Measurements from ENCODE around the gene OR8S1.
"Not testable (repeated sequence)": the region's sequence is repeated elsewhere in the genome, so short reads cannot be mapped to it uniquely, and the experiment has no call there.

The OR8S1 gene

DNA sequence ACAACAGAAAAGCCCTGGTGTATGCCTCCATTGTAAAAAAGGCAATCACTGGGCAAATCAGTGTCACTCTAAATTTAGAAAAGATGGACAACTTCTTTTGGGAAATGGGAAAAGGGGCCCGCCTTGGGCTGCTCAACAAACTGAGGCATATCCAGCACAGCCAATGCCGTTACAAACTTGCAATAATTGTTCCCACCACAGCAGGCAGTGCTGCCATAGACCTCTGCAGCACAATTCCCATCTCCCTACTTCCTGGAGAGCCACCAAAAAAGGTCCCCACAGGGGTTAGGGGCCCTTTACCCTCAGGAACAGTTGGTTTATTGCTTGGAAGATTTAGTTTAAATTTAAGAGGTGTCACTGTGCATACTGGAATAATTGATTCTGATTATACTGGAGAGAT is 16.4 kb upstream of the OR8S1 start:
- H3K4me1 ChIP-seq: no peaks in the 10 kb centered on the region
- TF ChIP-seq, protein P1, sequence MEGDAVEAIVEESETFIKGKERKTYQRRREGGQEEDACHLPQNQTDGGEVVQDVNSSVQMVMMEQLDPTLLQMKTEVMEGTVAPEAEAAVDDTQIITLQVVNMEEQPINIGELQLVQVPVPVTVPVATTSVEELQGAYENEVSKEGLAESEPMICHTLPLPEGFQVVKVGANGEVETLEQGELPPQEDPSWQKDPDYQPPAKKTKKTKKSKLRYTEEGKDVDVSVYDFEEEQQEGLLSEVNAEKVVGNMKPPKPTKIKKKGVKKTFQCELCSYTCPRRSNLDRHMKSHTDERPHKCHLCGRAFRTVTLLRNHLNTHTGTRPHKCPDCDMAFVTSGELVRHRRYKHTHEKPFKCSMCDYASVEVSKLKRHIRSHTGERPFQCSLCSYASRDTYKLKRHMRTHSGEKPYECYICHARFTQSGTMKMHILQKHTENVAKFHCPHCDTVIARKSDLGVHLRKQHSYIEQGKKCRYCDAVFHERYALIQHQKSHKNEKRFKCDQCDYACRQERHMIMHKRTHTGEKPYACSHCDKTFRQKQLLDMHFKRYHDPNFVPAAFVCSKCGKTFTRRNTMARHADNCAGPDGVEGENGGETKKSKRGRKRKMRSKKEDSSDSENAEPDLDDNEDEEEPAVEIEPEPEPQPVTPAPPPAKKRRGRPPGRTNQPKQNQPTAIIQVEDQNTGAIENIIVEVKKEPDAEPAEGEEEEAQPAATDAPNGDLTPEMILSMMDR (IDR thresholded peaks at IDR 0.05): no peak
- H3K4me3 ChIP-seq: no peak overlapping the region
- DNase-seq: no peak
- no peaks in the 10 kb centered on the region for H3K36me3 ChIP-seq
- no peaks in the 10 kb centered on the region for H3K27me3 ChIP-seq
- H3K27ac ChIP-seq: no peak overlapping the region
- H3K9me3 ChIP-seq: no peaks in the 10 kb centered on the region
- intact Hi-C loops (cut with DNase I; ENCODE audit: low total_unique reads): no loop called here

DNA sequence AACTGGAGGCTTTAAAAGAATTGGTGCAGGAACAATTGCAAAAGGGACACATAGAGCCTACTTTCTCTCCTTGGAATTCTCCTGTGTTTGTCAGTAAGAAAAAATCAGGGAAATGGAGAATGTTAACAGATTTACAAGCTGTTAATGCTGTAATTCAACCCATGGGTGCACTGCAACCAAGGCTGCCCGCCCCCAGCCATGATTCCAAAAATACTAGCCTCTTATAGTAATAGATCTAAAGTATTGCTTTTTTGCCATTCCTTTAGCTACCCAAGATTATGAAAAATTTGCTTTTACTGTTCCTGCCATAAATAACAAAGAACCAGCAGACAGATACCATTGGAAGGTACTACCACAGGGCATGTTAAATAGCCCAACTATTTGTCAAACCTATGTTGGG is 15.3 kb upstream of the OR8S1 start:
- TF ChIP-seq, protein P1 (IDR thresholded peaks at IDR 0.05): no peak
- no peak overlapping the region for H3K4me3 ChIP-seq
- no peaks in the 10 kb centered on the region for H3K4me1 ChIP-seq
- no peaks in the 10 kb centered on the region for H3K36me3 ChIP-seq
- no peaks in the 10 kb centered on the region for H3K9me3 ChIP-seq
- H3K27me3 ChIP-seq: no peaks in the 10 kb centered on the region
- intact Hi-C loops (cut with DNase I; ENCODE audit: low total_unique reads): no loop called here
- DNase-seq: no peak
- H3K27ac ChIP-seq: no peak overlapping the region

GRCh38 chr12:48512855-48513254 is 12.6 kb upstream of the OR8S1 start:
- H3K4me3 ChIP-seq: no peak overlapping the region
- no peaks in the 10 kb centered on the region for H3K9me3 ChIP-seq
- no peaks in the 10 kb centered on the region for H3K4me1 ChIP-seq
- H3K36me3 ChIP-seq: no peaks in the 10 kb centered on the region
- no peak overlapping the region for H3K27ac ChIP-seq
- TF ChIP-seq, protein P1 (IDR thresholded peaks at IDR 0.05): no peak
- DNase-seq: no peak
- H3K27me3 ChIP-seq: no peaks in the 10 kb centered on the region
- intact Hi-C loops (cut with DNase I; ENCODE audit: low total_unique reads): no loop called here

- no peaks in the 10 kb centered on the region for H3K9me3 ChIP-seq
- no peak overlapping the region for H3K4me3 ChIP-seq
- no peaks in the 10 kb centered on the region for H3K4me1 ChIP-seq
- no peak for DNase-seq
- H3K36me3 ChIP-seq: no peaks in the 10 kb centered on the region
- TF ChIP-seq, protein P1 (IDR thresholded peaks at IDR 0.05): no peak
- H3K27ac ChIP-seq: no peak overlapping the region
- intact Hi-C loops (cut with DNase I; ENCODE audit: low total_unique reads): no loop called here
- H3K27me3 ChIP-seq: no peaks in the 10 kb centered on the region
Observed at GRCh38 chr12:48514728-48515127, 10.7 kb upstream of the OR8S1 start.

- H3K27me3 ChIP-seq; H3K4me1 ChIP-seq; H3K27ac ChIP-seq; H3K9me3 ChIP-seq; H3K4me3 ChIP-seq; DNase-seq; intact Hi-C loops (cut with DNase I; ENCODE audit: low total_unique reads); H3K36me3 ChIP-seq: not testable (repeated sequence)
Observed at GRCh38 chr12:48520381-48520780, 5.1 kb upstream of the OR8S1 start.

- no peak for DNase-seq
- TF ChIP-seq, protein P1 (IDR thresholded peaks at IDR 0.05): no peak
- H3K4me1 ChIP-seq: no peaks in the 10 kb centered on the region
- H3K27ac ChIP-seq: no peak overlapping the region
- no peaks in the 10 kb centered on the region for H3K27me3 ChIP-seq
- no peaks in the 10 kb centered on the region for H3K36me3 ChIP-seq
- H3K4me3 ChIP-seq: no peak overlapping the region
- intact Hi-C loops (cut with DNase I; ENCODE audit: low total_unique reads): no loop called here
- H3K9me3 ChIP-seq: no peaks in the 10 kb centered on the region
Observed at GRCh38 chr12:48527891-48528670, 2.6 kb downstream of the OR8S1 start.
